Nephron progenitor cell (in vitro differentiated cells): ENCODE measurements around the gene GABRA6.

Experiments
- DNase-seq: peaks from one replicate; pipeline ENCODE4 v3.0.0; 2021
- H3K27ac Mint-ChIP-seq: 2 replicates; pipeline ENCODE4 v1.8.0; 2021; ENCODE audit warnings: mild to moderate bottlenecking, moderate library complexity, mixed read lengths
- H3K27me3 Mint-ChIP-seq: 2 replicates; pipeline ENCODE4 v1.8.0; 2021; ENCODE audit warnings: mild to moderate bottlenecking, low read depth, mixed read lengths; ENCODE audit not compliant: poor library complexity
- H3K36me3 Mint-ChIP-seq: 2 replicates; pipeline ENCODE4 v1.8.0; 2021; ENCODE audit warnings: low read depth, mixed read lengths
- H3K4me1 Mint-ChIP-seq: 2 replicates; pipeline ENCODE4 v1.8.0; 2021; ENCODE audit warnings: mixed read lengths
- H3K4me3 Mint-ChIP-seq: 2 replicates; pipeline ENCODE4 v1.8.0; 2021; ENCODE audit warnings: mild to moderate bottlenecking, moderate library complexity, mixed read lengths
- H3K9me3 Mint-ChIP-seq: 2 replicates; pipeline ENCODE4 v1.8.0; 2021; ENCODE audit warnings: mild to moderate bottlenecking, moderate library complexity, mixed read lengths
- CTCF ChIP-seq: fragments of 200-600 bp; sonication (generic); IDR thresholded peaks from 2 replicates; pipeline ENCODE4 v1.5.0; 2021; ENCODE audit warnings: antibody characterized with exemption

Gene GABRA6

DNA sequence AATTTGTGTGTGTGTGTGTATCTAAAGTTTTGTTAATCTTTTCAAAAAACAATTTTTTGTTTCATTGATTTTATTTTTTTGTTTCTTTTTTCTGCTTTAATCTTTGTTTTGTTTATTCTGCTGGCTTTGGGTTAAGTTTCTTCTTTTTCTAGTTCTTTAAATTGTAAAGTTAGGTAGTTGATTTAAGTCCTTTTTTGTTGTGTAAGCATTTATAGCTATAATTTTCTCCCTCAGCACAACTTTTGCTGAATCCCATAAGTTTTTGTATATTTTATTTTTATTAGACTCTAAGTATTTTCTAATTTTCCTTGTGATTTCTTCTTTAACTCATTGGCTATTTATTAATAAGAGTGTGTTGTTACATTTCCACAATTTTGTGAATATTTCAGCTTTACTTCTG is 34.9 kb downstream of the GABRA6 start:
- no peak for TF ChIP-seq CTCF
- Mint-ChIP-seq H3K4me1 (no peaks in the 10 kb centered on the region), H3K4me3 (no peak overlapping the region), H3K27ac (no peak overlapping the region), H3K27me3 (no peaks in the 10 kb centered on the region), H3K9me3 (no peaks in the 10 kb centered on the region), H3K36me3 (no peaks in the 10 kb centered on the region)
- DNase-seq, result no peak

DNA sequence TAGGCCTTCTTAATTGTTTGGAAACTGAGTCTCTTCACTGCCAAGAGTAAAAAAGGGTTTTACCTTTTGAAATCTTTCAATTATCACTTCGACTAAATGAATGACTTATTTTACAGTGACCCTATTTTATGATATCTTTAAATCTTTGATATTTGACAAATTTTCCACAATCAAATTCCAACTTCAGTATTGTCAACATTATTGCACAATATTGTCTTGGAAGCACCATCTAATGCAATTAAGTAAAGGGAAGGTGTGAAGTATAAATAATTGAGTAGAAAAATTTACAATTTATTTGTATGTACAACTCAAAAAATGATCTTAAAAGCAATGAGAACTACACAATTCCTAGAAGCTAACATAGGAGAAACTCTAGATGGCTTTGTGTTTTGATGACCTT is 49.2 kb downstream of the GABRA6 start:
- Mint-ChIP-seq H3K4me1 (no peaks in the 10 kb centered on the region), H3K27ac (no peak overlapping the region), H3K36me3 (no peaks in the 10 kb centered on the region), H3K4me3 (no peak overlapping the region), H3K27me3 (peaks cover 6% of the 10 kb centered on the region), H3K9me3 (no peaks in the 10 kb centered on the region)
- TF ChIP-seq CTCF, result no peak
- no peak for DNase-seq

- Mint-ChIP-seq H3K27ac (no peak overlapping the region), H3K4me1 (no peaks in the 10 kb centered on the region), H3K4me3 (no peak overlapping the region), H3K36me3 (no peaks in the 10 kb centered on the region), H3K27me3 (peaks cover 2% of the 10 kb centered on the region), H3K9me3 (no peaks in the 10 kb centered on the region)
- no peak for TF ChIP-seq CTCF
- DNase-seq, result no peak
Observed at GRCh38 chr5:161740433-161740832, 54.9 kb downstream of the GABRA6 start.

- Mint-ChIP-seq H3K27me3 (peaks cover 1% of the 10 kb centered on the region), H3K36me3 (no peaks in the 10 kb centered on the region), H3K27ac (no peak overlapping the region), H3K9me3 (no peaks in the 10 kb centered on the region), H3K4me3 (no peak overlapping the region), H3K4me1 (no peaks in the 10 kb centered on the region)
- no peak for TF ChIP-seq CTCF
- no peak for DNase-seq
Observed at GRCh38 chr5:161744276-161744675, 58.8 kb downstream of the GABRA6 start.

GRCh38 chr5:161745392-161745791 is 59.9 kb downstream of the GABRA6 start:
- H3K27me3 Mint-ChIP-seq, result no peaks in the 10 kb centered on the region
- no peak overlapping the region for H3K27ac Mint-ChIP-seq

More at GRCh38 chr5:161745392-161745791, 59.9 kb downstream of the GABRA6 start:
- H3K4me3 Mint-ChIP-seq, result no peak overlapping the region
- no peak for DNase-seq
- no peaks in the 10 kb centered on the region for H3K4me1 Mint-ChIP-seq
- H3K9me3 Mint-ChIP-seq, result no peaks in the 10 kb centered on the region
- no peak for TF ChIP-seq CTCF
- H3K36me3 Mint-ChIP-seq, result no peaks in the 10 kb centered on the region
